Mammary epithelial cell (primary cell): ENCODE data around the gene CTIF.

Experiments
- EZH2 ChIP-seq: IDR thresholded peaks from 2 replicates; pipeline ENCODE4 v1.6.1; 2012; ENCODE audit warnings: low read length, inconsistent platforms, borderline replicate concordance
- TF ChIP-seq, protein P1 (sequence below), 2 donors: IDR thresholded peaks in 1 of 2; conservative IDR thresholded peaks in 1 of 2; 2 replicates each; pipeline ENCODE4 v1.5.1; 2011 to 2012; ENCODE audit warnings: inconsistent platforms in 2 of 2, low read length in 2 of 2, mild to moderate bottlenecking in 2 of 2, control low read depth in 1 of 2, low read depth in 1 of 2; ENCODE audit not compliant: insufficient read depth in 1 of 2; ENCODE audit errors: extremely low read depth in 1 of 2

DNA sequence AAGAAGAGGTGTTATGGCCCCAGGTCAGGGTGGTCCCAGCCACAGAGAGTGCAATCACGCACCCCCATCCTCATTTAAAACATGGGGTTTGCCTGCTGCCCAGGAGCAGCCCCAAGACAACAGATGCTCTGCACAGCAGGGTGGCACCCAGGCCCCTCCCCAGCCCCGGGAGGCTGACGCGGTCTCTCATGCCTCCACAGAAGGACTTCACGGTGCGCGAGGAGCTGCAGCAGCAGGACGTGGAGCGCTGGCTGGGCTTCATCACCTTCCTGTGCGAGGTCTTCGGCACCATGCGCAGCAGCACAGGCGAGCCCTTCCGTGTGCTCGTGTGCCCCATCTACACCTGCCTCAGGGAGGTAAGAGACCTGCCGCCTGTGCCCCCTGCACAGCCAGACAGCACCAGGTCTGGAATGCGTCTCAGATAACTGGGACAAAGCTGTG is 278.2 kb downstream of the CTIF start:
- TF ChIP-seq, protein P1, sequence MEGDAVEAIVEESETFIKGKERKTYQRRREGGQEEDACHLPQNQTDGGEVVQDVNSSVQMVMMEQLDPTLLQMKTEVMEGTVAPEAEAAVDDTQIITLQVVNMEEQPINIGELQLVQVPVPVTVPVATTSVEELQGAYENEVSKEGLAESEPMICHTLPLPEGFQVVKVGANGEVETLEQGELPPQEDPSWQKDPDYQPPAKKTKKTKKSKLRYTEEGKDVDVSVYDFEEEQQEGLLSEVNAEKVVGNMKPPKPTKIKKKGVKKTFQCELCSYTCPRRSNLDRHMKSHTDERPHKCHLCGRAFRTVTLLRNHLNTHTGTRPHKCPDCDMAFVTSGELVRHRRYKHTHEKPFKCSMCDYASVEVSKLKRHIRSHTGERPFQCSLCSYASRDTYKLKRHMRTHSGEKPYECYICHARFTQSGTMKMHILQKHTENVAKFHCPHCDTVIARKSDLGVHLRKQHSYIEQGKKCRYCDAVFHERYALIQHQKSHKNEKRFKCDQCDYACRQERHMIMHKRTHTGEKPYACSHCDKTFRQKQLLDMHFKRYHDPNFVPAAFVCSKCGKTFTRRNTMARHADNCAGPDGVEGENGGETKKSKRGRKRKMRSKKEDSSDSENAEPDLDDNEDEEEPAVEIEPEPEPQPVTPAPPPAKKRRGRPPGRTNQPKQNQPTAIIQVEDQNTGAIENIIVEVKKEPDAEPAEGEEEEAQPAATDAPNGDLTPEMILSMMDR (conservative IDR thresholded peaks at IDR 0.05 in 1 of 2, IDR thresholded peaks at IDR 0.05 in 1 of 2; ENCODE audit: extremely low read depth in 1 of 2, insufficient read depth in 1 of 2, low read depth in 1 of 2, low read length in 2 of 2) = no peak
- no peak for TF ChIP-seq EZH2
